HG03457 (cell line): ENCODE measurements around the gene ADAMTSL2.

Experiments
- ATAC-seq: cut with Tn5 transposase; IDR thresholded peaks from one replicate; pipeline ENCODE4 v1.9.1; 2021; ENCODE audit warnings: moderate number of reproducible peaks; ENCODE audit not compliant: unreplicated experiment

ADAMTSL2 gene

DNA sequence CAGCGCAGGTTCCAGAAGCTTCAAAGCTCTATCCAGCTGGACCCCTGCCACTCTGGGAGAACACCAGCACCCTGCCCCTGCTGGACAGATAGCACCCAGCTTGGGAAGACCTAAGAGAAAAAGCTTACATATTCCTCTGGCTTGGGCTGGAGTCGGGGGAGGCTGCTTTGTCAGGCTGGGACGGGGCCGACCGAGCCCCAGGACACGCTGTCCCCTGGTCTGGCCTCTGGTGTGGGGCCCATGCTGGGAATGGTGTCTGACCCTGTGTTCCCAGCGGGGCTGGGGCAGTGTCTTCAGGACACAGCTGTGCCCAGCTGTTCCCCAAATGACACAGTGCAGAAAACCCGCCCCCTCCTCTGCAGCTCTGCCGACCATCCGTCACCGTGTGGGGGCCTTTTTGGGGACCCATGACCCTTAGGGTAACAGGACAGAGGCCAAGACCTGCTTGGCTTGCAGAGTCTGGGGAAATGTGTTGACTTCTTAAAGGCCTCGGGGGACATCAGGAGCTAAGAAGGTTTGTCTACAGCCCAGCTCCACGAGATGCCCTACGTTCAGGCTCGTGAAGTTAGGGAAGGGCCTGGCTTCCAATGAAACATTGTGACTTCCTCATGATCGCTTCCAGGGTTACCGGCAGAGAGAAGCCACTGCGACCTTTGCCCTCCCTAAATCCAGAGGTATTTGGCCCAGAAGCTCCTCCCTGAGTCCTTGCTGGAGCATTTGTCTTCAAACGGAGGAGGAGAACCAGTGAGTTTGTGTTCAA is 35.2 kb upstream of the ADAMTSL2 start:
- ATAC-seq = no peak

DNA sequence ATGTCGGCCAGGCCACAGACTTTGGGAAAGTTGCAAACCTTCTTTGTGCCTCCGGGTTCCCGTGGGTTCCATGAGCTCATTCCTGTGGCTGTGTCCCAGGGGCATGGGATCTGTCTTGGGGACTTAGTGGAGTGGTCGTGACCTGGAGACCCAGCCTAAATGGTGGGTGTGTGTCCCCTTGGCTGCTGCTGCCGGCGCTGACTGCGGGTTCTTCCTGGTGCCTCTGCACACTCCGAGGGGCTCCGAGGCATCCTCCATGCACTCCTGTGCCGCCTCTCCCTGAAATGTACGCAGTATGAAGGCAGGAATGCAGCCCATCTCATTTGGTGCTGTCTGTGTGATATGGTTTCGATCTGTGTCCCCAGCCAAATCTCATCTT is 34.6 kb upstream of the ADAMTSL2 start:
- ATAC-seq = no peak

GRCh38 chr9:133502112-133502511 is 32.4 kb upstream of the ADAMTSL2 start:
- ATAC-seq = no peak

GRCh38 chr9:133505186-133505830 is 29.2 kb upstream of the ADAMTSL2 start:
- no peak for ATAC-seq

DNA sequence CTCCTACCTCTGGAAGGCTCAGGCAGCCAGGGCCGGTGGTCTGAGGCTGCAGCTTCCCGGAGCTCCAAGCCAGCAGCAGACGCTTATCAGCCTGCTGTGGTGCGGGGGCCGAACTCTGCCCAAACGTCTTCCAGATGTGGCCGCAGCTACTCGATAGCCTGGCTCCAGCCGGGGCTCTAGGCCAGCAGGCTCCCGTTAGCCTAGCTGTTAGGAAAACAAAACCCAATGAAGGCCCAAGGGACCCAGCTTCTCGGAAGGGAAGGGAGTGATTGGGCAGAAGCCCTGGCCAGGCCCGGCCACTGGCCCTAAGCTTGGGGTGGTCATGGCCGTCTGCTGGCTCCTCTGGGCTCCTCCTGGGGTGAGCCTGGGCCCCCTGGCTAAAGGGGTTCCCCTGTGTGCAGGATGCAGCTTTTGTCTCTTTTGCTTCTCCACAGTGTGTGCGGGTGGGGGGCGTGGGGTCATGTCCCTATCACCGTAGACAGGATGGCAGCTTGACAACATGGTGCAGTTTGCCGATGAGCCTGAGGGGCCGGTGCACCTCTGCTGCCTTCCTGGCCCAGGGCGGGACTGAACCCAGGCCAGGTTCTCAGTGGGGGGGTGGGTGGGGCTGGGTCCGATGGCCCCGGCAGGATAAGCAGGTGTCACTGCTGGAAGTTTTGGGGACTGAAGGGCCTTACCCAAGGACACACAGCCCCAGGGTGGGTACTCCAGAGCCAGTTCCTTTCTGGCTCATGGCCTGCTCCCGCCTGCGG is 28.4 kb upstream of the ADAMTSL2 start:
- no peak for ATAC-seq

DNA sequence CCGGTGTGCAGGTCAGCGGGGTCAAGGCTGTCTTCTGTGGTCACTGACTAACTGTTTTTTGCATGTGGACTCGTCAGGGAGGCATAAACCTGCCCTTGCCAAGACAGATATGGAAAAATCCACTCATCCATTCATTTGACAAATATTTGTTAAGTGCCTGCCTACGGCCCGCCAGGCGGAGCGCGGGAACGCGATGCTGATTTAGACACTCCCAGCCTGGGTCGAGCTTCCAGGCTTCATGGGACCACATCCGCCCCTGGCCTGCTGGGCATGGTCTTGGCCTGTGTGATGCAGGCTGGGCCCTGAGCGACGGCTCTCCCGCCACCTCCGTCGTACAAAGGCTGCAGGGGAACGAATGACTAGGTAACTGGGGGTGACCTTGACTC is 27.9 kb upstream of the ADAMTSL2 start:
- no peak for ATAC-seq

DNA sequence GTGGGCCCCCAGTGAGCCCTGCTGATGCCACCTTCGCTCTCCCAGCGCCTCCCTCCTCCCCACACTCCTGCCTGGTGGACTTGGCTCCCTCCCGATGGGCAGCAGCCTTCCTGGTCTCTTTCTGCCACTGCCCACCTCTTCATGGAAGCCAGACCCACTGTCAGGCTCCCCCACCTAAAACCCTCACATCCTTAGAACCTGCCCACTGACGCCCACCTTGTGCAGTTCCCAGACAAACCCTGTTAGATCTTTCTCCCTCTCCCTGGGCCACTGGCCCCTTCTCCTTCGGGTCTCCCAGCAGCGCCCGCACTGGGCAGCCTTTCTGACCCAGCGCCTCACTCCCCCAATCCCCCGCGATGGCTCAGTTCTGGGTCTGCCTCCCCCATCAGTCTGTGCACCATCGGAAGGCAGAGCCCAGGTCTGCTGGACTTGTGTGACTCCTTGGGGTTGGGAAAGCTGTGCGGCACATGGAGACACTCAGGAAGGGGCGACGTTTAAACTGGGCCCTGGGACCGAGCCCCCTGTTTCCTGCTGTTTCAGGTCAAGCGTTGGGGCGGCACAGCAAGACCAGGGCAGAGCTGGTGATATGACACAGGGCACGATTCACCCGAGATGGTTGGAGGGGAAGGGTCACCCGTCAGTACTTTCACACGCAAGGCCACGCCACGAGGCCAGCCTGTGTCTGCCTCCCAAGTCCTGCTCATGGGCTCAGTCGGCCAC is 27.1 kb upstream of the ADAMTSL2 start:
- ATAC-seq = no peak

GRCh38 chr9:133508046-133508445 is 26.5 kb upstream of the ADAMTSL2 start:
- no peak for ATAC-seq

- no peak for ATAC-seq
These were observed 25.1 kb upstream of the ADAMTSL2 start for GRCh38 chr9:133509179-133510083.

DNA sequence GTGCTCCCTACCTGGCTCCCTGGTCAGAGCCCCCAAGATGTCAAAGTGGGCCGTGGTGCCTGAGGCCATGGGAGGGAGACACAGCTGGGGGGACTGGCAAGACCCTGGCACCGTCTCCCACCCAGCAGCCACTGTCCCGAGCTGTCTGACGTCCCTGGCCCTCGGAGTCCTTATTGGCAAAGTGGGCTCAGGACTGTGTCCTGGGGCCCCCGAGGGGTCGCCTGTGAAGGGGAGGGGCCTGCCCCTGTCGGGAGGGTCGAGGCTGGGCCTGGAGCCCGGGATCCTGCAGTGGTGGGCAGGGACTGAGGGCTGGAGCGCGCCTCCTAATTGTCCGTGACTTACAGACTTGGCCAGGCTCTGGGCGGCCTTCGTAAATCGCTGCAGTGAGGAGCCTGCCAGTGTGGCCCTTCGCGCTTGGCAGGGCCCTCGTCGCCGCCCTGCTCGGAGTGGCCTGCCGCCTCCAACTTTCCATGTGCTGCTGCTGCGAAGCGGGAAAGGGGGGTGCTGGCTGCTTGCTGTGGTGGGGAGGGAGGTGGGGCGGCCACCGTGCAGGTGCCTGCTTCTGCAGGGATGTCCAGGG is 23.5 kb upstream of the ADAMTSL2 start:
- no peak for ATAC-seq

DNA sequence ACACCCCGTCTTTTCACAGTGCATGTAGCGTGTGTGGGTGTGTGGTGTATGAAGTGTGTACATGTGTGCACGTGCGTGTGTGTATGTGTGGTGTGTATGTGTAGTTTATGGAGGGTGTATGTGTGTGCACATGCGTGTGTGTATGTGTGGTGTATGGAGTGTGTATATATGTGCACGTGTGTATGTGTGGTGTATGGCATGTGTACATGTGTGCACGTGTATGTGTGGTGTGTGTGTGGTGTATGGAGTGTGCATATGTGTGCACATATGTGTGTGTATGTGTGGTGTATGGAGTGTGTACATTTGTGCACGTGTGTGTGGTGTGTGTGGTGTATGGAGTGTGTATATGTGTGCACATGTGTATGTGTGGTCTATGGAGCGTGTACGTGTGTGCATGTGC is 22.9 kb upstream of the ADAMTSL2 start:
- ATAC-seq = no peak

- ATAC-seq = no peak
These were observed 22.0 kb upstream of the ADAMTSL2 start for GRCh38 chr9:133512253-133513213.

DNA sequence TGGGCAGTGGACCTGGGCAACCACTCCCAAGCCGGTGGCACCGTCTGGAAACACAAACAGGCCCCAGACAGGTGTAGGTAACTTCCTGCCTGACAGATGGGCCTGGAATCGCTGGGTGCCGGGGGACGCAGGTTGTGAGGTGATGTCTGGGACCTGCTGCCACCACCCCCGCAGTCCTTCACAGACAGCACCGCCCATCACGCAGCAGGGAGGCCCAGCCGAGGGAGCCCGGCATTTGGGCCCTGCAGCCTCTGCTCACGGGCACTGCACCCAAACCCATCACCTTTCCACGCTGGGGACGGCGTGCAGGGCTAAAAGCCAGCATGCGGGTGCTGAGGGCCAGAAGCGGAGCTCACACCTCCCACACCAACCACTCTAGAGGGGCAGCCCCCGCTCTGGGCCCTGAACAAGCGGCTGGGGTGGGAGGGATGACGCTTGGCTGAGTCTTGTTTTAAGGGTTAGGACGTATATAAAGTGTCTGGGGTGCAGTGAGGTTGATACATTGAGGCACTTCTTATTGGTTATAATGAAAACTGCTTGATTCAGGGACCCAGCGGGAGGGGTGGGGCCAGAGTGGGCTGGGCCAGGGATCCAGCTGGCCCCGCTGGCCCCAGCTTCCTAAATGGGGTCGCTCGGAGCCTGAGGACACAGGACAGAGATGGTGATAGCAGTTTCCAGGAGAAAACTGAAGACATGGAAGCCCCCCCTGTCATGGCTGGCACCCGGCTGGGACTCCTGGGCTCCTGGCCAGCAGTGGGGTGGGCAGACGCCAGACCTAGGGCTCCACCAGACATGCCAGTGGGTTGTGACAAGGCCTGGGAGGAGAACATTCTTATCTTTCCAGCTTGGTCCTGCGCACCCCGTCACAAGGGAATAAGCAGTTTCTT is 21.0 kb upstream of the ADAMTSL2 start:
- ATAC-seq = no peak

DNA sequence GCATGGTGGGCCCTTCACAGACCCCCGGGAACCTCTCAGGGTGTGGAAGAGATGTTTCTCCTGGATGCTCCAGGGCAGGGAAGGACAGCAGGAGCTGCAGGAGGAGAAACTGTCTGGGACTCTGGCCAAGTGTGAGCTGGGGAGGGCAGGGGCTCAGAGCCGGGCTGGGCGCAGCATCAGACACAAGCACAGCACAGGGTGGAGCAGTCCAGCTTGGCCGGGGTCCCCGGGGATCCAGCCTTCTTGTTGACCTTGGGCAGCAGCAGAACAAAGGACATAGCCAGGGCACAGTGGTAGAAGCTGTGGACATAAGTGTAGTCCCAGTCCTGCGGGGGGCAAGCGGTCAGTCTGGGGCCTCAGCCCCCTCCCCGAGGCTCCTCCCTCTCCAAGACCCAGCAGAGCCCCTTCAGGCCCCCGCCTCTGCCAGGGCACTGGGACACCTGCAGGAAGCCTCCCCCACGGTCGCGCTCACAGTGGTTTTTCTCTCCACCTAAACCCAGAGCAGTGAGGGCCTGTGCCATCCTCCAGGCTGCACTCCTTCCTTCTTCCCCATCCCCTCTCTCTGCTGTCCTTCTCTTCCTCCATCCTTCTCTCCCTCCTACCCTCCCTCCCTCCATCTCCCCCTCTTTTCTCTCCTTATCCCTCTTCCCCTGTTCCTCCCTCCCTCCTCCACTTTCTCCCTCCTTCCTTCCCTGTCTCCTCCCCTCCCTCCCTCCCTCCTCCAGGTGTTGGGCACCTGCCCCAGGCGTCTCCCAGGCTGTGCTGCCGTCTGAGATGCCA is 19.9 kb upstream of the ADAMTSL2 start:
- no peak for ATAC-seq

DNA sequence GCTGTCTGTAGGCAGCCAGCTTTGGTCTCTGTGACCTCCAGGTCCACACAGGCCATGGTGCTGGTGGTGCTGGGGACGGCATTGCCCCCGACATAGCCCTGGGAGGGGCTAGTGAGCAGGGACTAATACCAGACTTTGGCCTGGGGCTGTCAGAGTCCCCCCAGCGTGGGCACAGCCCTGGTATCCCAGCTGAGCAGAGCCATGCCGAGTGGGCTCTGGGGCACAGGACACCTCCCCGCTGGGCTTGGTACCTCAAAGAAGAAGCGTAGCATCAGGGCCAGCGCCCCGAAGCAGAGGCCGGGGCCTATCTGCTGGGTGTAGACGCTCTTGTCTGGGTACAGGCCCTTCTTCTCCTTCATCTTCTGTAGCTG is 19.3 kb upstream of the ADAMTSL2 start:
- no peak for ATAC-seq

- ATAC-seq = no peak
These were observed 18.8 kb upstream of the ADAMTSL2 start for GRCh38 chr9:133515615-133516255.
